Amniotic stem cell (primary cell): Measurements from ENCODE around the gene POLE.
"Not testable (repeated sequence)": the region's sequence is repeated elsewhere in the genome, so short reads cannot be mapped to it uniquely, and the experiment has no call there.

Experiments
- DNase-seq: peaks from one replicate; lab custom pipeline; 2025; lab: John Stamatoyannopoulos, UW

The POLE gene

DNA sequence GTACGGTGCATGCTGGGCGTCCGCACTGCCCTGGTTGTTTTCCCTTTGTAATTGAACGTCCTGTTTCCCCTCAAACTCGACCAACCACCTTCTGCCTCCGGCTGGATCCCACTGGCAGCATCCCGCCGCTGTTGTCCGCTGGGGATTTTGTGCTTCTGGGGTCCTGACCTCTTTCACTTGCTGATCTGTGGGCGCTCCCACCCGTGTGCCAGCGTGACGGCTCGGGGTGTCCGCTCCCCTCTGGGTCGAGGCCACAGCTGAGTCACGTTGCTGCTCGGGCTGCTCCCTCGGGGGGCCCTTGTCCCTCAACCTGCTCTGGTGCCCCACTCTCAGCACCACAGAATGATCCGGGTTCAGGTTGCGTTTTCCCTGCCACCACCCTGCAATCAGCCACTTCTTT lies 31.5 kb upstream of the POLE start:
- DNase-seq = no peak

GRCh38 chr12:132717531-132718387 lies 30.6 kb upstream of the POLE start:
- DNase-seq = no peak

DNA sequence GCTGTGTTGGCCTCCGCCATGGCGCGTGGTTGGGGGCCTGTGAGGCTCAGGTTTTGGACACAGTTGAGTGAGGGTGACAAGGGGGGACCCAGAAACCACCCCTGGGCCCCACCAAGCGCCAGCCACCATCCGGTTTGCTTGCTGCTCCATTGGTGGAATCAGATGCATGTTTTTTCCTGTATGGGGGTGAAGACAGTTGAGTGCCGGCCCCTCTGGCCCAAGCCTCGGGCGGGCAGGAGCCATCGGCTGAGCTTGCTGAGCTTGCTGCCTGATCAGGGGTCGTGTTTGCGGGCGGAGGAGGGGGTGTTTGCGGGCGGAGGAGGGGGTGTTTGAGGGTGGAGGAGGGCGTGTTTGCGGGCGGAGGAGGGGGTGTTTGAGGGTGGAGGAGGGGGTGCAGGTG lies 29.9 kb upstream of the POLE start:
- no peak for DNase-seq

GRCh38 chr12:132716356-132716755 lies 29.2 kb upstream of the POLE start:
- no peak for DNase-seq

GRCh38 chr12:132715874-132716273 lies 28.7 kb upstream of the POLE start:
- no peak for DNase-seq

DNA sequence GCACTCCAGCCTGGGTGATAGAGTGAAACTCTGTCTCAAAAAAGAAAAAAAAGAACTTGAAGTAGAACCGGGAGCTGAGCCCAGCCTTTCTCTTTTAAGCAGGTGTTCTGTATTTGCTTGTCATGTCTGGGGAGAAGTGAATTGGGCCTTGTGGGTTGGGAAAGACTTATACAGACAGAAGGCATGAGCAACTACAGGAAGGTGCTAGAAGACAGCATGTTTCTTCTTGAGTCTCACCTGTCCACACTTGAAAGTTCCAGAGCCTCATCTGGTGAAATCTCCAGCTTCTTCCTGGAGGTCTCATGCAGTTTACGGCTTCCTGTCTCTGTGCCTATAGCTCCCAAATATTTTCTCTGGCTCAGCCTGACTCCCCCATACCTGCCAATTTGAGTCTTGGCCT lies 26.0 kb upstream of the POLE start:
- no peak for DNase-seq

DNA sequence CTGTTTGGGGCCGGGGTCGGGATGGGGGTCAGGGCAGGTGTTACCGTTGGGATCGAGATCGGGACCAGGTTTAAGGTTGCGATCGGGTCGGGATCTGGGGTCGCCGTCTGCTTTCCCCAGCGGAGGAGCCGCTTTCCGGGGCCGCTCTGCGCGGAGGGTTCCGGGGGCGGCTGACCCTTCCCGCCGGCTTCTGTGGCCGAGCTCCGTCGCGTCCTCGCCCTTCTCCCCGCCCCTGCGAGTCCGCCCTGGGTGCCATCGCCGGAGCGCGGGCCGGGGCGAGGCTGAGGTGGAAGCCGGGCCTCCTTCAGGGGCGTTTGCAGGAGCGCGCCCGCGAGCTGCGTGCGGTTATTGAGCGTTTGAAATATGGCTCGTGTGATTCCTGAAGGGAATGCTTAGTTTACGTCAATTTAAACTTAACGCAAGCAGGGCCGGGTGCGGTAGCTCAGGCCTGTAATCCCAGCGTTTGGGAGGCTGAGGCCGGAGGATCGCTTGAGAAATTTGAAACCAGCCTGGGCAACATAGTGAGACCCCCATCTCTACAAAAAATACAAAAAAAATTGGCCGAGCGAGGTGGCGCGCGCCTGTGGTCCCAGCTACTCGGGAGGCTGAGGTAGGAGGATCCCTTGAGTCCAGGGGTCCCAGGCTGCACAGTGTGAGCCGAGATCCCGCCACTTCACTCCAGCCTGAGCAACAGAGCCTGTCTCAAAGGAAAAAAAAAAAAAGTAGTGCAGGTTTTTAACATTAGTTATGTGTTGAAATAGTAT lies 24.1 kb upstream of the POLE start:
- DNase-seq = no peak

- no peak for DNase-seq
Measured at GRCh38 chr12:132710405-132711079, 23.4 kb upstream of the POLE start, which contains the start of gene PGAM5. TSS of gene PGAM5 (plus strand) at chr12:132710842. CDS start at chr12:132710877, 35 bp downstream.

- no peak for DNase-seq
Measured at GRCh38 chr12:132710043-132710404, 22.9 kb upstream of the POLE start.

GRCh38 chr12:132708150-132708549 lies 21.0 kb upstream of the POLE start:
- no peak for DNase-seq

DNA sequence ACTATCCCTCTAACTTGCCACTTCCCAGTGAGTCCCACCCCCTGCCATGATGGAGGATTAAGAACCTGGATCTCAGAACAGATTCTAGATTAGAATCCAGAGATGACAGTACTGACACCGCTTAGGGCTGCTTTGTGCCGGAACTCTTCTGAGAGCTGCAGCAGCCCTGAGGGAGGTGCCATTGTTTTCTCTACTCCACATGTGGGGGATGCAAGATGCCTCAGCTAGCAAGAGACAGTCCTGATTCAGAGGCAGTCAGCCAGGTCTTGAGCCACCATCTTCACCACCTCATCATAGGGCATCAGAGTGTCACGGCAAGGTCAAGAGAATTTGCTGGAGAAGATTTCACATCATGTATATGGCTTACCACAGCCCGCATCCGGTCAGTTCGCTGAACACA lies 20.1 kb upstream of the POLE start:
- DNase-seq = no peak

DNA sequence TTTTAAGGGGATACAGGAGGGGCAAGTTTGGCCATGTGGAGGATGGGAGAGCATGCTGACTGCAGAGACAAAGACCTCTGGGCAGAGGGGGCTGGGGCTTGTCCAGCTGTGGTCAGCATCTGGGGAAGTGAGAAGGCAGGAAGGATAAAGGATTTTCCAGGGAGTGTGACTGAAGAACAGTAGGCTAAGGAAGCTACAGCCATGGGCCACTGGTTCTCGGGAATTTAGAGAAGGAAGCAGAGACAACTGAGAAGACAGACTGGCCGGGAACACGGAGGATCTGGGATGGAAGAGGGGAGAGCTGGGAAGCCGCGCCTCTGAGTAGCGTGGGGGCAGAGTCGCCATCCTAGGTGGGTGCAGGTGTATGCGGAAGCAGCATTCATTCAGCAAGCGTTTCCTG lies 16.5 kb upstream of the POLE start:
- DNase-seq = no peak

DNA sequence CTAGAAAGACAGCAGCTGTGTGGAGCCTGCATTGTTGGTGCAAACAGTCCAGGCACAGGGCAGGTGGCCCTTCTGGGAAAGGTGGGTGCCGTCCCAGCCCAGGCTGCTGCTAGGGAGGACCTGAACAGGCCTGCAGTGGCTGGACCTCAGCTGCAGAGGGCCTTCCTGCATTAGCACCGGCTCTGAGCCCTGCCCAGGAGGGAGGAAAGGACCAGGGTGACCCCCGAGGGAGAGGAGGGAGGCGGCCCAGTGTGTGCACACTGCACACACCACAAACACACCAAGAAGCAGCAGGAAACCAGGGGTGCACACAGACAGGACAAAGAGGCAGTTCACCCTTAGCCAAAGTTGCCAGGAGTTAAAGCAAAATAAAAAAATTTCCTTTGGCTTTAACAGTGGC lies 15.5 kb upstream of the POLE start:
- no peak for DNase-seq

GRCh38 chr12:132700212-132700822 lies 13.2 kb upstream of the POLE start:
- DNase-seq = no peak

DNA sequence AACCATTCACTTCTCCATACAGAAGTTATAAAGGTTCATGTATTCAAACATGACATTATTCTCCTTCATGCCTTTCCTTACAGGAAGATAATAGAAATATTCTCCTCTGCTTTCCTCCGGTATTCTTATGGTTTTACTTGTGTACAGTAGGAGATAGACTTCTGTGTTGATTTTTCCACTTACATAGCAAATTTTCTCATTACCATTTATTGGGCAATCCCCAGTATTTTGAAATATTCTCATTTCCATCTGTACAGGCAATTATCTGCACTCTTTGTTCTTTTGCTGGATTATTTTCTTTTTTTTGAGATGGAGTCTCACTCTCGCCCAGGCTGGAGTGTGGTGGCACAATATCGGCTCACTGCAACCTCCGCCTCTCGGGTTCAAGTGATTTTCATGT lies 11.2 kb upstream of the POLE start:
- DNase-seq = no peak

DNA sequence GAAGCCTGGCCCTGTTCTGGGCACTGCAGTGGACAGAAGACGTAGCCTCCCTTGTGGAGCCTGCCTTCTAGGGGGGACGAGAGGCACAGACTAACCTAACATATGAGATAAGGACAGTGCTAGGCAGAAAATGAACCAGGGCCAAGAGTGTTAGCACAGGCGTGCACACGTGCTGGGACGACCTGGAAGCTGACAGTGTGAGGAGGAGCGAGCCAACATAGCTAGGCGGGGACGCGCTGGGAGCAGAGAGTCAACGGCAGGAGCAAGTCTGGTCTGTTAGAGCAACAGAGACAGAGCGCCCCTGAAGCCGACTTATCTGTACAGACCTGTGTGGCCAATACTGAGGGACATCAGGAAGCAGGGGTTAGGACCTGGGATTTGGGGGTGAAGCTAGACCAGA lies 8.3 kb upstream of the POLE start:
- DNase-seq = no peak

DNA sequence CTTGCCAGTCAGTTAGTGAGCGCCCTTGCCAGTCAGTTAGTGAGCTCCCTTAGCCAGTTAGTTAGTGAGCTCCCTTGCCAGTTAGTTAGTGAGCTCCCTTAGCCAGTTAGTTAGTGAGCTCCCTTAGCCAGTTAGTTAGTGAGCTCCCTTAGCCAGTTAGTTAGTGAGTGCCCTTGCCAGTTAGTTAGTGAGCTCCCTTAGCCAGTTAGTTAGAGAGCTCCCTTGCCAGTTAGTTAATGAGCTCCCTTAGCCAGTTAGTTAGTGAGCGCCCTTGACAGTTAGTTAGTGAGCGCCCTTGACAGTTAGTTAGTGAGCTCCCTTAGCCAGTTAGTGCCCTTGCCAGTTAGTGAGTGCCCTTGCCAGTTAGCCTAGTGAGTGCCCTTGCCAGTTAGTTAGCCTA lies 7.7 kb upstream of the POLE start:
- DNase-seq = not testable (repeated sequence)

GRCh38 chr12:132692030-132692429 lies 4.9 kb upstream of the POLE start:
- DNase-seq = not testable (repeated sequence)

- no peak for DNase-seq
Measured at GRCh38 chr12:132690112-132690511, 3.0 kb upstream of the POLE start.

GRCh38 chr12:132689227-132689626 lies 2.1 kb upstream of the POLE start:
- DNase-seq = no peak

DNA sequence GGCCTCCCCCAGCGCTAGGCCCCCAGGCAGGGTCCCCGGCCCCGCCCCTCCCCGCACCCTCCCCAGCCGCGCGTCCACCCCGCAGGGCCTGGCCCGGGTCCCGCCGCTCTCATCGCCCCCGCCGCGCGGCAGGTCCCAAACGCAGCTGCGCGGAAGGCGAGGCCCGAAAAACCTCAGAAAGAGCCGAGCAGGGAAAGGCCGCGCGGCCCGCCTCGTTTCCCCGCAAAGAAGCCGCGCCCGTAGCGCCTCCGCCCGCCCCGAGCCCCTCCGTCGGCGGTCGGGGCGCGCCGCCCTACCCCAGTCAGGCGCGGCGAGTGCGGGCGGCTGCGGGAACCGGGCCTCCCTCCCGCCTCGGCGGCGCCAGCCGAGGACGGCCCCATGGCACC lies 324 bp downstream of the POLE start:
- no peak for DNase-seq

GRCh38 chr12:132685400-132685799 lies 1.7 kb downstream of the POLE start:
- no peak for DNase-seq
